AG10803 (cell line): Measurements from ENCODE around the gene SASH1.

Experiments
- DNase-seq: peaks from one replicate; pipeline ENCODE4 v3.0.0; 2010; ENCODE audit warnings: low read depth
- H3K4me3 ChIP-seq: 2 replicates; pipeline ENCODE4 v1.5.1; 2011; ENCODE audit warnings: mild to moderate bottlenecking, low read length, control low read depth
- TF ChIP-seq, protein P1 (sequence below): conservative IDR thresholded peaks from 2 replicates; pipeline ENCODE4 v1.5.1; 2011; ENCODE audit warnings: mild to moderate bottlenecking, low read length, control low read depth, inconsistent platforms

SASH1 gene

DNA sequence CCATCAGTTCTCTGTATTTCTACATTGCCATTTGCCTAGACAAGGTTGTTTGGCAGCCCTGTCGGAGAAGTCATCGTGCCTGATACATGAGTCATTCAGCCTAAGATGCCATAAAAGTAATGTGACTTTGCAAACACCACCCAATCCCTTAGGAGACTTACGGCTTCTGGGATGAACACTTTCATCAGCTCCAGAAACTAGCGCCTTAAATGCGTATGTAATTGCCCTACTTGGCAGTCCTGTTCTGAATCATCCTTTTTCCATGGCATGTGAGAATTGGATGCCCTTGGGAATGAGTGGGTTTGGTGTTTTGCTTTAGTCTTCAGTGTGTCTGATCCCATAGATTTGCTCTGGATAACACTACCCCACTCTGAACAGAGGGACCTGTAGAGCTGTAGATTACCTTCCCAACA lies 158.5 kb downstream of the SASH1 start:
- DNase-seq = peak; percentile 100
- TF ChIP-seq, protein P1, sequence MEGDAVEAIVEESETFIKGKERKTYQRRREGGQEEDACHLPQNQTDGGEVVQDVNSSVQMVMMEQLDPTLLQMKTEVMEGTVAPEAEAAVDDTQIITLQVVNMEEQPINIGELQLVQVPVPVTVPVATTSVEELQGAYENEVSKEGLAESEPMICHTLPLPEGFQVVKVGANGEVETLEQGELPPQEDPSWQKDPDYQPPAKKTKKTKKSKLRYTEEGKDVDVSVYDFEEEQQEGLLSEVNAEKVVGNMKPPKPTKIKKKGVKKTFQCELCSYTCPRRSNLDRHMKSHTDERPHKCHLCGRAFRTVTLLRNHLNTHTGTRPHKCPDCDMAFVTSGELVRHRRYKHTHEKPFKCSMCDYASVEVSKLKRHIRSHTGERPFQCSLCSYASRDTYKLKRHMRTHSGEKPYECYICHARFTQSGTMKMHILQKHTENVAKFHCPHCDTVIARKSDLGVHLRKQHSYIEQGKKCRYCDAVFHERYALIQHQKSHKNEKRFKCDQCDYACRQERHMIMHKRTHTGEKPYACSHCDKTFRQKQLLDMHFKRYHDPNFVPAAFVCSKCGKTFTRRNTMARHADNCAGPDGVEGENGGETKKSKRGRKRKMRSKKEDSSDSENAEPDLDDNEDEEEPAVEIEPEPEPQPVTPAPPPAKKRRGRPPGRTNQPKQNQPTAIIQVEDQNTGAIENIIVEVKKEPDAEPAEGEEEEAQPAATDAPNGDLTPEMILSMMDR = no peak
- no peak overlapping the region; the same call in 1 of the 2 replicates for H3K4me3 ChIP-seq

DNA sequence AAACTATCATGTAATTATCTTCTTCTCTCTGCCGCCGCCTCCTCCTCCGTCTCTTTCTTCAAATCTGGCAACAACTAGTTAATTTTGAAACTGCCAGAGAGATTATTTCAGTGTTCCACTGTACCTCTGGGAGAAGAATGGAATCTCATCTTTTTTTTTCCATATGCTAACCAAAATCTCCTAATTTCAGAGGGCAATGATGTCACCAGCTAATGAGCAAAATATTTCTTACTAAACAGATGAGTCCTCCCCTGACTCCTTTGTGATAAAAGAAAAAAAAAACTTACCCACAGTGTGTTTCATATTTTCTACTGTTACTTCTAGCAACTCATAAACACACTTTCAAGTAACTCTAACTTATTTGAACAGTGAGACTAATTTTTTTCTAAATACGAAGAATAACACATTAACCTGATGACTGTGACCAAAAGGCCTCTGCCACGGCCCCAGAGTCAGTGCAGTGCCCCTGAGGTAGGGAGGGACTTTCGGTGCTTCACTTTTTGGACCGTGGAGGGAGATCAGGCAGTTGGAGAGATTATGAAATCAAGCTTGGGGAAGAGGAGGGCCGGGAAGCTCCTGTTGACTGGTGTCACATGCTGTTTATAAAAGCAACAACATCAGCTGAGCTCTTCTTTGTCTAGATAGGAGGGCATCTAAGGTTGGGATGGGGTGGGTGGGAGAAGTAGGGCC lies 159.6 kb downstream of the SASH1 start:
- peak; percentile 75 for DNase-seq
- TF ChIP-seq, protein P1 = no peak
- no peak overlapping the region for H3K4me3 ChIP-seq

DNA sequence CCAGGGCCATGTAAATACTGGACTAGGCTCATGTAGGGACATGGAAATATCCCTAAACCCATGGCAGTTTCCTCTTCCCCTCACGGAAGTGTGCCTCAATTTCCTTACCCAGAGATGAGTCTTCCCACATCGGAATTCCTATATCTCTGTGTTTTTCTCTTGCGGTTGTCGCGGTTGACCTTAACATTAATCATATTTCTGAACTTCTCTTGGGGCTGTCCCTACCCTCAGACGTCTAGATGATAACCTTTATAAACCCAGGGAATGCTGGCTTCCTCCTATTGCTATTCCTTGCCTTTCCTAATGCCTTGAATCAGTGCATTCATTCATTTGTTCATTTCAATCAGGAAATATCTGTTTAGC lies 160.1 kb downstream of the SASH1 start:
- TF ChIP-seq, protein P1 = no peak
- H3K4me3 ChIP-seq = no peak overlapping the region
- no peak for DNase-seq

DNA sequence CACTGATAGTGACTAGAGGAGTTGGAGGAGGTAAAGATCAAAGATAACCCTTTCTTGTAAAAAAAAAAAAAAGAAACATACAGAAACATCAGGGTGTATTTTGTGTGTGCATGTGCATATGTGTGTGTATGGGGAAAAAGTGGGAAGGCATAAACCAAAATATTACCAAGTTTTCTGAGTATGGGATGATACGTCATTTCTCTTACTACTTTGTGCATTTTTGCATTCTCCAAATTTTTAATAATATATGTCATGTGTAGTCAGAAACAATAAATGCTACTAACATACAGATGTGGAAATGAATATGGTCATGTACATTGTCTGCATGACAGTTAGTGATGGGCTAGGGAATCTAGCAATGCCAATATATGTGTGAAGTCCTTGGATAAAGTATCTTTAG lies 161.1 kb downstream of the SASH1 start:
- no peak for DNase-seq
- TF ChIP-seq, protein P1 = no peak
- H3K4me3 ChIP-seq = no peak overlapping the region

DNA sequence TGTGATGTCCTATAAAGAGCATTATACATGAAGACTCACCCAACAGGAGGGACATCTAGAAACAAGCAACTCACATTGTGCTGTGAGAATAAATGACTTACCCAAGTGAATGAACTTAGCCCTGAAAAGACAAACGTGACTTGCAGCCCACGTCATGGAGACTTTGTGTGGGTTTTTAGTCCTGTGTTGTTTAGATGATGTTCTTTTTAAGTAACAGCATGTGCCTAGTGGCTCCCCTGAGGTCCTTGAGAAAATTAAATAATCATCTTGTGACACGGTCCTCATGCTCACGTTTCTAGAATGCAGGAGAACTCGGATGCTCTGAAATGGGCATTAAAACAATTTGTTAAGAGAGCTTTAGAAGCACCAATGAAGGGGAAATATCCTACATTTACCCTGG lies 165.1 kb downstream of the SASH1 start:
- TF ChIP-seq, protein P1 = no peak
- peak; percentile 63 for DNase-seq
- peak overlapping the region; percentile 78 for H3K4me3 ChIP-seq

DNA sequence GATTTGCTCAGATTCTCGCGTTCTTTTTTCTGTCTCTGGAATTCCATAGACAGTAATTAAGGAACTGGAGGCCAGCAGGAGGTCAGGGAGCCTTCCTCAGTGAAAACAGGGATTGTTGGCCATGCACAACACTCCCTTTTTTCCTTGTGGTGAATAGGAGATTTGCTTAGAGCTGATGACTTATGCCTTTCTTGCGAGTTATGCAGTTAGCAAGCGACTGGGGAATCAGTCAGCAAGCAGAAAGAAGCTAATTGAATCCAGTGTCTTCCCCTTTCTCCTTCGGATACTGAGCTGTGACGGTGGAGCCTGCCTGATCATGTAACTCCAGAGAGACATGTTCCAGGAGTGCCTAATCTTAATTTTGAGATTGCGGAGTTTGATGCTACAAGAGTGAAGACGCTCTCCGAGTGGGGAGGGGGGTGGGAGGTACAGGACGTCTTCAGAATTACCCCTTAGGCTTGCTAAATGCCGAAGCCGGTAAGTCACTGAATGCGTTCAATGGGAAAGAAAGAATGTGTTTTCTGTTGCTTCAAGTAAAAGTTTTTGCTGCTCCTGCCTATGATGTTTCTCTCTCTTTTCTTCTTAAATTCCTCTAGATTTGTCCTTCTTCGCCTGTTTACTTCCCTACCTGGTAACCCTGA lies 165.9 kb downstream of the SASH1 start:
- DNase-seq = peak; percentile 91
- H3K4me3 ChIP-seq = peak overlapping the region; percentile 78
- TF ChIP-seq, protein P1 = peak; percentile 31
